Endometrial microvascular endothelial cells (primary cell): Measurements from ENCODE around the gene CAMK1. TPM values are rescaled to one million over a fixed set of nuclear protein-coding genes. Genes with fewer than 3 reads are reported as not detected.

Experiments used
- in situ Hi-C: cut with HindIII; loops from 2 replicates; pipeline ENCODE4 v1.10.0; 2017; ENCODE audit warnings: low sequenced_read_pairs, low pct_unique_long_range_greater_than_20kb; ENCODE audit errors: inconsistent ontology term
- total RNA-seq: library from RNA; depleted of rRNA; stranded (reverse); fragments of >200 nt; gene quantifications from one replicate; pipeline ENCODE4 v1.2.3, GENCODE V29; 2015; ENCODE audit errors: inconsistent ontology term

Gene CAMK1
- total RNA-seq, 1 donor from 2014 or later = 38.9 TPM

- in situ Hi-C loops = no loop called here
Measured at GRCh38 chr3:9749296-9749644, 20.5 kb downstream of the CAMK1 start.

GRCh38 chr3:9748031-9748430 is 21.7 kb downstream of the CAMK1 start:
- in situ Hi-C loops = no loop called here

- in situ Hi-C loops = no loop called here
Measured at GRCh38 chr3:9747267-9747666, 22.5 kb downstream of the CAMK1 start.

- in situ Hi-C loops = no loop called here
Measured at GRCh38 chr3:9746330-9746729, 23.4 kb downstream of the CAMK1 start.

GRCh38 chr3:9745521-9745920 is 24.2 kb downstream of the CAMK1 start:
- in situ Hi-C loops = no loop called here

- in situ Hi-C loops = no loop called here
Measured at GRCh38 chr3:9744162-9744561, 25.6 kb downstream of the CAMK1 start.

GRCh38 chr3:9743548-9743947 is 26.2 kb downstream of the CAMK1 start:
- in situ Hi-C loops = no loop called here

GRCh38 chr3:9742560-9742959 is 27.2 kb downstream of the CAMK1 start:
- in situ Hi-C loops = no loop called here

- in situ Hi-C loops = no loop called here
Measured at GRCh38 chr3:9739181-9739580, 30.6 kb downstream of the CAMK1 start.

GRCh38 chr3:9736831-9737230 is 32.9 kb downstream of the CAMK1 start:
- in situ Hi-C loops = no loop called here

GRCh38 chr3:9732740-9733115 is 37.0 kb downstream of the CAMK1 start:
- in situ Hi-C loops = no loop called here

GRCh38 chr3:9732080-9732739 is 37.5 kb downstream of the CAMK1 start:
- in situ Hi-C loops = no loop called here

GRCh38 chr3:9731206-9732079 is 38.3 kb downstream of the CAMK1 start, which contains the start of gene BRPF1:
Gene BRPF1 (plus strand): TSS chr3:9731735. CDS start chr3:9734141, 2,406 bp downstream.
- in situ Hi-C loops = no loop called here

GRCh38 chr3:9730657-9731205 is 39.0 kb downstream of the CAMK1 start:
- in situ Hi-C loops = no loop called here

- in situ Hi-C loops = no loop called here
Measured at GRCh38 chr3:9729419-9729818, 40.3 kb downstream of the CAMK1 start.

GRCh38 chr3:9727743-9728142 is 42.0 kb downstream of the CAMK1 start:
- in situ Hi-C loops = no loop called here

- in situ Hi-C loops = no loop called here
Measured at GRCh38 chr3:9727041-9727595, 42.6 kb downstream of the CAMK1 start.

GRCh38 chr3:9725775-9726515 is 43.8 kb downstream of the CAMK1 start:
- in situ Hi-C loops = no loop called here

GRCh38 chr3:9721700-9722060 is 48.1 kb downstream of the CAMK1 start:
- in situ Hi-C loops = no loop called here
